ENCODE measurements around the gene NF2. TPM values are rescaled to one million over a fixed set of nuclear protein-coding genes. Genes with fewer than 3 reads are reported as not detected.

The NF2 gene
- total RNA-seq, 4 donors from 2014 or later: 30.5 to 82.5 (median 36.6) TPM

DNA sequence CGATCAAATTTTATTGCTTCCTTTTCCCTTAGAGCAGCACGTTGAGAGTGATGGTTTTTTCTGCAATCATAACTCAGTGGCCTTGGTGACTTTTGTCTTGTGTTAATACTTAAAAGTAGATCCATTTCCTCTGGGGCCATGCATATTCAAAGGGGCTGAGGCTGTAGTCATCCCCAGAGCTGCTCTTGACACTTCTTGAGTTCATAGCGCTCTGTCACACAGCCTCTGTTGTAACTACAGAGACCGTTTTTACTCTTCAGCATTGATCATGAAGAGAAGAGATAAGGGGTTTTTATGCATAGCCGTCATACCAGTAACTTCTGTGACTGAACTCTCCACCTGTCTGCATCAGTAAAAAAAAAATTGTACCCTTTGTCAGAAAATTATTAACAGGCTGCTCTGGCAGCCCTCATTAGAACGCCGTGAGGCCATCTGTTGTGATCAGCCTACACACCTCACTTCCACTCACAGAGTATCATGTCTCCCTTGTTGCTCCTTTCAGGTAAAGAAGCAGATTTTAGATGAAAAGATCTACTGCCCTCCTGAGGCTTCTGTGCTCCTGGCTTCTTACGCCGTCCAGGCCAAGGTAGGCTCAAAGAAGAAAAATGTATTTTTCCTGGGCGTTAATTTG lies 38.4 kb downstream of the NF2 start:
- no peak overlapping the region for H3K27ac ChIP-seq
- no peak for DNase-seq
- peaks cover 0 to 18% (median 0%) of the 10 kb centered on the region in 3 donors for H3K36me3 ChIP-seq

DNA sequence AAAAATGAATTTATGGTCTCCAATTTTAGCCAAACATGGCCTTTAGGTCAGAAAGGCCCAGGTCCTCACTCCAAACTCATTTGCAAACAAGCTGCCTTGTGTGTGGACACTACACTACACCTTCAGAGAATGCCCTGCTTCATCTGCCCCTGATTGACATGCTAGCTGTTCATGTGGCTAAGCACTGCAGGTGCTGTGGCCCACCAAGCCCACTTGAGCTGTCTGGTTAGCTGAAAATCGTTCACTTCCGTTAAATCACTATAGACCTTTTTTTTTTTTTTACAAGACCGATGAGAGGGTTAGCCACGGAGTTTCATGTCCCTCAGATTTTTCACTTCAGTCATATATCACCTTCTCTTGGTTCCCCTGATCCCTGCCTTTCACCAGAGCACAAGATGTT lies 39.3 kb downstream of the NF2 start:
- H3K27me3 ChIP-seq: no peaks in the 10 kb centered on the region
- no peak for DNase-seq
- TF ChIP-seq, protein P1, sequence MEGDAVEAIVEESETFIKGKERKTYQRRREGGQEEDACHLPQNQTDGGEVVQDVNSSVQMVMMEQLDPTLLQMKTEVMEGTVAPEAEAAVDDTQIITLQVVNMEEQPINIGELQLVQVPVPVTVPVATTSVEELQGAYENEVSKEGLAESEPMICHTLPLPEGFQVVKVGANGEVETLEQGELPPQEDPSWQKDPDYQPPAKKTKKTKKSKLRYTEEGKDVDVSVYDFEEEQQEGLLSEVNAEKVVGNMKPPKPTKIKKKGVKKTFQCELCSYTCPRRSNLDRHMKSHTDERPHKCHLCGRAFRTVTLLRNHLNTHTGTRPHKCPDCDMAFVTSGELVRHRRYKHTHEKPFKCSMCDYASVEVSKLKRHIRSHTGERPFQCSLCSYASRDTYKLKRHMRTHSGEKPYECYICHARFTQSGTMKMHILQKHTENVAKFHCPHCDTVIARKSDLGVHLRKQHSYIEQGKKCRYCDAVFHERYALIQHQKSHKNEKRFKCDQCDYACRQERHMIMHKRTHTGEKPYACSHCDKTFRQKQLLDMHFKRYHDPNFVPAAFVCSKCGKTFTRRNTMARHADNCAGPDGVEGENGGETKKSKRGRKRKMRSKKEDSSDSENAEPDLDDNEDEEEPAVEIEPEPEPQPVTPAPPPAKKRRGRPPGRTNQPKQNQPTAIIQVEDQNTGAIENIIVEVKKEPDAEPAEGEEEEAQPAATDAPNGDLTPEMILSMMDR (IDR thresholded peaks at IDR 0.05): no peak
- TF ChIP-seq POLR2A (IDR thresholded peaks at IDR 0.05): no peak
- H3K36me3 ChIP-seq: peaks cover 0 to 18% (median 0%) of the 10 kb centered on the region in 3 donors
- no peak overlapping the region for H3K4me3 ChIP-seq
- H3K9me3 ChIP-seq: no peaks in the 10 kb centered on the region
- H3K27ac ChIP-seq: no peak overlapping the region
- no peaks in the 10 kb centered on the region for H3K4me1 ChIP-seq

More for the DNA sequence above, 38.4 kb downstream of the NF2 start:
- Histone ChIP-seq H3K4me3 (no peak overlapping the region), H3K9me3 (no peaks in the 10 kb centered on the region), H3K4me1 (no peaks in the 10 kb centered on the region), H3K27me3 (no peaks in the 10 kb centered on the region)
- TF ChIP-seq POLR2A (IDR thresholded peaks at IDR 0.05): no peak
- TF ChIP-seq, protein P1 (IDR thresholded peaks at IDR 0.05): no peak

DNA sequence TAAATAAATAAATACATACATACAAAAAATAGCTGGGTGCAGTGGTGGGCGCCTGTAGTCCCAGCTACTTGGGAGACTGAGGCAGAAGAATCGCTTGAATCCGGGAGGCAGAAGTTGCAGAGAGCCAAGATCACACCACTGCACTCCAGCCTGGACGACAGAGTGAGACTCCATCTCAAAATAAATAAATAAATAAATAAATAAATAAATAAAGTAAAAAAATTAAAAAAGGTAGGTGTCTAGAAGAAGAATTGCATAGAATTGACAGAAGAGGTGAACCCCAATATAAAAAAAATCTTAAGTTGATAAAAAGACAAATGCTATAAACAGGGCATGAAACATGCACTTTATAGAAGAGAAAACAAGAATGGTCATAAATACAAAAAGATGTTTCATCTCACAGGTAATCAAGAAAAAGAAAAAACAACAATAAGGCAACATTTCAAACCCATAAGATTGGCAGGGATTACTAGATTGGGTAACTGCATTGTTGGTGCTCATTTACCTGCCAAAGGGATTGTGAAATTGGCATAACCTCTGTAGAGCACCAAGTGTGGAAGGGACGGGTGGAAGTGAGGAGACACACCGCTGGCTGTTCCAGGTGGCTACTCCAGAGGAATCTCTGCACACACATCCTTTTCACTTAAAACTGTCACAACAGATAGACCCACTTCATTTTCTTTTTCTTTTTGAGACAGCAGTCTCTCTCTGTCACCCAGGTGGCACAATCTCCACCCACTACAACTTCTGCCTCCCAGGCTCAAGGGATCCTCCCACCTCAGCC lies 44.7 kb downstream of the NF2 start:
- no peak for DNase-seq
- Histone ChIP-seq H3K27me3 (no peaks in the 10 kb centered on the region), H3K9me3 (no peaks in the 10 kb centered on the region), H3K4me3 (no peak overlapping the region), H3K27ac (no peak overlapping the region), H3K4me1 (no peaks in the 10 kb centered on the region), H3K36me3 (peaks cover 0 to 12% (median 0%) of the 10 kb centered on the region in 3 donors)
- TF ChIP-seq, protein P1 (IDR thresholded peaks at IDR 0.05): no peak
- no peak for TF ChIP-seq POLR2A (IDR thresholded peaks at IDR 0.05)

DNA sequence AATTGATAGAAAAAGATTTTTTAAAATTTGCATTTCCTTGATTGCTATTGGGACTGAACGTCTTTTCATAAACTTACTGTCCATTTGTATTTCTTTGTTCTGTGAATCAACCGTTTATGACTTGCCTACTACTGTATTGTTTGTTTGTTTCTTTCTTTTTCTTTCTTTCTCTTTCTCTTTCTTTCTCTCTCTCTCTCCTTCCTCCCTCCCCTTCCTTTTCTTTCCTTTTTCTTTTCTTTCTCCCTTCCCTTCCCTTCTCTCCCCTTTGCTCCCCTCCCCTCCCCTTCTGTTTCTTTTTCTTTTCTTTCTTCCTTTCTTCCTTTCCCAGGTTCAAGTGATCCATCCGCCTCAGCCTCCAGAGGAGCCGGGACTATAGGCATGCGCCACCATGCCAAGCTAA lies 46.9 kb downstream of the NF2 start:
- no peak overlapping the region for H3K4me3 ChIP-seq
- DNase-seq: no peak
- H3K4me1 ChIP-seq: no peaks in the 10 kb centered on the region
- no peaks in the 10 kb centered on the region for H3K9me3 ChIP-seq
- H3K27ac ChIP-seq: no peak overlapping the region
- H3K36me3 ChIP-seq: peaks cover 0 to 10% (median 0%) of the 10 kb centered on the region in 3 donors
- no peak for TF ChIP-seq POLR2A (IDR thresholded peaks at IDR 0.05)
- H3K27me3 ChIP-seq: no peaks in the 10 kb centered on the region

DNA sequence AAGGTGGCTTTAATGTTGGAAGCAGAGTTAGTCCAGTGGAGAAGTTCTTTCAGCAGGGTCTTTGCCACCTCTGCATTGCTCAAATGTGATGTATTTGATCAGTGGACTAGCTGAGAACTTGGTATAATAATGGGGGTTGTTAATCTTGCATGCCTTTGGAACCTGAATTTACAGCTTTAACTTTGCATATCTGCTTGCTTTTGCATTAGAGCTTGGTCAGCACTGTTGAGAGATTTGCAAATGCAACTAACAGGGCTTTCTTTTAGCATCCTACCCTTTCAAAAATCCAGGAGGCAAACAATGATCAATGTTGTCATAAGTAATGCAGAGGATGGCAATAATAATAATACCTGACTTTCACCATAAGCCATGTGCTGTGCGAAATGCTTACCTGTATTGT lies 48.2 kb downstream of the NF2 start:
- Histone ChIP-seq H3K27me3 (no peaks in the 10 kb centered on the region), H3K4me3 (no peak overlapping the region), H3K9me3 (no peaks in the 10 kb centered on the region), H3K27ac (no peak overlapping the region), H3K36me3 (peaks cover 0 to 8% (median 0%) of the 10 kb centered on the region in 3 donors), H3K4me1 (no peaks in the 10 kb centered on the region)
- no peak for DNase-seq
- no peak for TF ChIP-seq POLR2A (IDR thresholded peaks at IDR 0.05)
- TF ChIP-seq, protein P1 (IDR thresholded peaks at IDR 0.05): no peak

DNA sequence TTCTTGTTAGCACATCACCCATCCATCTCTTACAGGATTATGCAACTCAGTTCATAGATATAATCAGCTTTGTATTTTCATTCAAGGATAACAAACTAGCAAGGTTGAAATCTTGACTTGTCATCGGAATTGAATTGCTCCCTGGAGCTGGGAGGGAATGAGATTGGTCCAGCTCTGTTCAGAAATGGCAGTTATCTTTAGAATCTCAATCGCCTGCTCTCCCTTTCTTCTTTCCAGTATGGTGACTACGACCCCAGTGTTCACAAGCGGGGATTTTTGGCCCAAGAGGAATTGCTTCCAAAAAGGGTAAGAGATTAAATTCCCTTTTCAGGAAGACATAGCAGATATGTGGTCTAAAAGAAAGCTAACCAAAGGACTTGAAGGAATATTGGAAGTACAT lies 51.0 kb downstream of the NF2 start:
- Histone ChIP-seq H3K27ac (no peak overlapping the region), H3K27me3 (no peaks in the 10 kb centered on the region), H3K4me3 (no peak overlapping the region), H3K4me1 (no peaks in the 10 kb centered on the region), H3K9me3 (no peaks in the 10 kb centered on the region), H3K36me3 (peaks cover 0 to 11% (median 0%) of the 10 kb centered on the region in 3 donors)
- no peak for DNase-seq
- TF ChIP-seq POLR2A (IDR thresholded peaks at IDR 0.05): no peak
- TF ChIP-seq, protein P1 (IDR thresholded peaks at IDR 0.05): no peak

Data from Peyer's patch (tissue), 4 donors.